Neural progenitor cell (in vitro differentiated cells): ENCODE data around the gene ANKRD28.

Experiments used
- CTCF ChIP-seq: fragments of 200-600 bp; sonication (generic); IDR thresholded peaks from 2 replicates; pipeline ENCODE4 v1.5.1; 2017; ENCODE audit warnings: antibody characterized with exemption, mild to moderate bottlenecking
- EZH2phosphoT487 ChIP-seq: fragments of 200-600 bp; sonication (generic); IDR thresholded peaks from 2 replicates; pipeline ENCODE4 v1.6.1; 2017; ENCODE audit warnings: antibody characterized with exemption

- TF ChIP-seq CTCF, result no peak
- no peak for TF ChIP-seq EZH2phosphoT487
Observed at GRCh38 chr3:15808679-15809310, 11.0 kb upstream of the ANKRD28 start.
